Stimulated activated CD4-positive, alpha-beta T cell treated with anti-CD3 and anti-CD28 coated beads, Interleukin-12 subunit alpha, Interleukin-12 subunit beta, amount 100 ng/mL, for 4 hours (primary cell): ENCODE measurements around the gene RAD17.
"Not testable (repeated sequence)": the region's sequence is repeated elsewhere in the genome, so short reads cannot be mapped to it uniquely, and the experiment has no call there.

ENCODE experiments used
- DNase-seq: peaks from one replicate; pipeline ENCODE4 v3.0.0-alpha.2; 2020

Gene RAD17

GRCh38 chr5:69369340-69370121 is at the start of gene RAD17, which contains the start of the genes AK6 and TAF9:
Gene RAD17, plus strand, starts transcription at chr5:69369818. Its CDS starts 2,391 bp downstream, at chr5:69372209.
Gene AK6, minus strand, starts transcription at chr5:69369520. Its CDS starts 30 bp downstream, at chr5:69369490.
Gene TAF9, minus strand, starts transcription at chr5:69369520. Its CDS starts 3,783 bp downstream, at chr5:69365737.
- DNase-seq: peak; percentile 88

- no peak for DNase-seq
Measured at GRCh38 chr5:69326365-69326764, 43.3 kb upstream of the RAD17 start.

GRCh38 chr5:69329905-69330489 is 39.6 kb upstream of the RAD17 start:
- no peak for DNase-seq

- DNase-seq: no peak
Measured at GRCh38 chr5:69331528-69332445, 37.8 kb upstream of the RAD17 start.

- DNase-seq: not testable (repeated sequence)
Measured at GRCh38 chr5:69333668-69334315, 35.8 kb upstream of the RAD17 start.

- DNase-seq: peak; percentile 65
Measured at GRCh38 chr5:69334793-69335268, 34.8 kb upstream of the RAD17 start.

GRCh38 chr5:69335341-69335935 is 34.2 kb upstream of the RAD17 start:
- DNase-seq: no peak

- DNase-seq: no peak
Measured at GRCh38 chr5:69341520-69342161, 28.0 kb upstream of the RAD17 start.

- no peak for DNase-seq
Measured at GRCh38 chr5:69343083-69343482, 26.5 kb upstream of the RAD17 start.

- no peak for DNase-seq
Measured at GRCh38 chr5:69350664-69351063, 19.0 kb upstream of the RAD17 start.

GRCh38 chr5:69359699-69360098 is 9.9 kb upstream of the RAD17 start:
- no peak for DNase-seq

GRCh38 chr5:69360442-69360841 is 9.2 kb upstream of the RAD17 start:
- no peak for DNase-seq

GRCh38 chr5:69364414-69364813 is 5.2 kb upstream of the RAD17 start:
- no peak for DNase-seq

- no peak for DNase-seq
Measured at GRCh38 chr5:69364850-69365249, 4.8 kb upstream of the RAD17 start.

- no peak for DNase-seq
Measured at GRCh38 chr5:69367697-69368279, 1.8 kb upstream of the RAD17 start.

GRCh38 chr5:69368458-69369339 is 919 bp upstream of the RAD17 start:
- no peak for DNase-seq

GRCh38 chr5:69370335-69370734 is 717 bp downstream of the RAD17 start:
- DNase-seq: not testable (repeated sequence)

GRCh38 chr5:69372394-69372793 is 2.8 kb downstream of the RAD17 start:
- no peak for DNase-seq

GRCh38 chr5:69374911-69375446 is 5.4 kb downstream of the RAD17 start:
- no peak for DNase-seq

GRCh38 chr5:69378376-69378775 is 8.8 kb downstream of the RAD17 start:
- DNase-seq: no peak
